ENCODE data around the gene EMCN.
"Not testable (repeated sequence)": the region's sequence is repeated elsewhere in the genome, so short reads cannot be mapped to it uniquely, and the experiment has no call there.

Gene EMCN, protein sequence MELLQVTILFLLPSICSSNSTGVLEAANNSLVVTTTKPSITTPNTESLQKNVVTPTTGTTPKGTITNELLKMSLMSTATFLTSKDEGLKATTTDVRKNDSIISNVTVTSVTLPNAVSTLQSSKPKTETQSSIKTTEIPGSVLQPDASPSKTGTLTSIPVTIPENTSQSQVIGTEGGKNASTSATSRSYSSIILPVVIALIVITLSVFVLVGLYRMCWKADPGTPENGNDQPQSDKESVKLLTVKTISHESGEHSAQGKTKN

GRCh38 chr4:100517864-100518341 lies at the start of gene EMCN:
Gene EMCN, minus strand, starts transcription at chr4:100518022. Its CDS starts 108 bp downstream, at chr4:100517914.
- no peak for DNase-seq

DNA sequence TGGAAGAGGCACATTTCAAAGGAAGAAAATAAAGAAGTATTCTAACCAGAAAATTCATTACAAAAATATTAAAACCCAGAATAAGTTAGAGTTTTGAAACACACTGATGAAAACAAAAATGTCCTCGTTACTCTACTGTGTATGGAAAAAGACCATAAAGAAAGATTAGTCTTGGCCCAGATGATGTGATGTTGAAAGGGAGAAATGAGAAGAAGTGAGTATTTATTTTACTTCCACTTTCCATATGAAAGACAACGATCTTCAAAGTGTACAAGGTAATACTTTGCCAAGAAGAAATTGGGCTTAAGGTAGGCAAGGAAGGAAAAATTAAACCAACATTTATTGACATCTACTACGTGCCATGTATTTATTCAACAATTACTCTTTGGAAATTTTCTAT lies 48.6 kb upstream of the EMCN start:
- no peak for DNase-seq

GRCh38 chr4:100557306-100557705 lies 39.5 kb upstream of the EMCN start:
- DNase-seq, result no peak

DNA sequence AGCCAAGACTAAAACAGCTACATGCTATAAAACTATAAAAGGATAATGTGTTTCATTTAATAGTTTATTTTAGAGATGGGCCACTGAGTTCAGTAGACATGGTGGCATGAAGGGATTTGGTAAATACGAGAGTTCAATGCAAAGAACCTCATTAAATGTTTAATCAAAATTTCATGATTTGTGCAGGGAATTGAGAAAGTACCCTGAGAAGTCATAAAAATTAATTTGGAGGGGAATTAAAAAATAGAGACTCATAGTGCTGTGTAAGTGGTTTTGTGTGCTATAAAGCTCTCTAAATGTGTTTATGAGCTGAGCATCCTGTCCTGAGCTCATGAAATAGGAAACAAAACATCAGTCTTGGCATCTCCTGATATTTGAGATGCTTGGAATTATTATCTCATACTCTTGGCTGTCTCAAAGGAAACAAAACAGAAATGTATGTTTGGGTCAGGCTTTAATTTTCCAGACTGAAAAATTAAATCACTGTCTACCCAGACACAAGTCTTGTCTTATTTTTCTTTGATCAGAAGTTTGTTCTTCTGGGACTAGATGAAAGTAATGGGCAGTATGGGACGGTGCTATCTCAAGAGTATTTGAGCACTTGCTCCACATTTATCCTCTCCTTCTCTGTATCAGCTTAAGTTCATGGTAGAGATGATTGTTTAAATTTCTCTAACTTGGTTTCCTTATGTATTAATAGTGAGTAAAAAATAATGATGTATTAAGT lies 38.0 kb upstream of the EMCN start:
- no peak for DNase-seq

DNA sequence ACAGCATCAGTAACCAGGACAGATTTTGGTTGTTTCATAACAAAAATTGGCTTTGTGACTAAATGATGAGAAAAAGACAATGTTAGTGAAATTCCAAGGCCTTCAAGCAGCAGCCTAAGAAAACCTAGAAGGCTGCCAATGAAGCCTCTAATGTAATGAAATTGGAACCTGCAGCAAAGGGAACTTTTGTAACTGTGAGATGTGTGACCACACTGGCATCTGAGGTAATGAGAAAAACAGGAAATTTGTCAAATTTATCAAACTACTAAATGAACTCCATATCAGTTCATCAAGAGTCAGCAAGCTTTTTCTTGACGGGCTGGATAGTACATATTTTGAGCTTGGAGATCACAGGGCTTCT lies 30.4 kb upstream of the EMCN start:
- no peak for DNase-seq

DNA sequence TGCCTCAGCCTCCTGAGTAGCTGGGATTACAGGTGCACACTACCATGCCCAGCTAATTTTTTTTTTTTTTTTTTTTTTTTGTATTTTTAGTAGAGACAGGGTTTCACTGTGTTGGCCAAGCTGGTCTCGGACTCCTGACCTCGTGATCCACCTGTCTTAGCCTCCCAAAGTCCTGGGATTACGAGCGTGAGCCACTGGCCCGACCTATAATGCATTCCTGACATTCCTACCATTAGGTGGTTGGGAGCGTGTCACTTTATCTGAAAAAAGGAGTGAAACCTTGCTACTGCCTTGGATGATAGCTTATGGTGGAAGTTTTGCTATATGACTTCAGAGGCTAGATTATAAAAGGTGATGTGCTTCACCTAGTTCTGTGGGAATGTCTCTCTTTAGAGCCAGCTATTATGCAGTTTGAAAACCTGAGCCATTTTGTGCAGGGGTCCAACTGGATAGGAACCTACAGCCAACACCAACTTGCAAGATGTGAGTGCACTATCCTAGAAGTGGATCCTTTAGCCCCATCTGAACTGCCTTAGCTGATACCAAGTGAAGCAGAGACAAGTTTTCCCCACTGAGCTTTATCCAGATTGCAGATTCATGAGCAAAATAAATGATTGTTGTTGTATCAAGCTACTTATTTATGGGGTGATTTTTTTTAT lies 29.8 kb upstream of the EMCN start:
- no peak for DNase-seq

- peak in 1 of 3 experiments; percentile 18 for DNase-seq
Observed at GRCh38 chr4:100545427-100545826, 27.6 kb upstream of the EMCN start.

GRCh38 chr4:100540131-100540530 lies 22.3 kb upstream of the EMCN start:
- DNase-seq, result no peak

DNA sequence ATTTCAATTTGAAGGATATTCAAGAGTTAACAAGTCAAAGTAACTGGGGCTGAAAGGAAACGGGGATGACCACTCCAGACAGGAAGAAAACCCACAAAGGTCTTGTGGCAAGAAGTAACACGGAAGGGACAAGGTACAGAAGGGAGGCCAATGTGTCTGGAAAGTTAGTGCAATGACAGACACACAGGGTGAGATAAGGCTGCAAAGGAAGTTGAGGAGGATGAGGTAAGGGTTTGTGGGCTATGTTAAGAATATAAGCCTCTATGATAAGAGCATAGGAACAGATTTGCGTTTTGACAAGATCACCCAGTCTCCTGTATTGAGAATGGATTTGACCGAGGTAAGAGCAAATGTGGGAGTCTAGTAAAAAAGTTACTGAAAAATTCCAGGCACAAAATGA lies 21.9 kb upstream of the EMCN start:
- no peak for DNase-seq

- no peak for DNase-seq
Observed at GRCh38 chr4:100533741-100534140, 15.9 kb upstream of the EMCN start.

GRCh38 chr4:100530161-100530560 lies 12.3 kb upstream of the EMCN start:
- not testable (repeated sequence) for DNase-seq

GRCh38 chr4:100525686-100526085 lies 7.9 kb upstream of the EMCN start:
- no peak for DNase-seq

- no peak for DNase-seq
Observed at GRCh38 chr4:100519205-100519604, 1.4 kb upstream of the EMCN start.

GRCh38 chr4:100516225-100516624 lies 1.6 kb downstream of the EMCN start:
- no peak for DNase-seq

DNA sequence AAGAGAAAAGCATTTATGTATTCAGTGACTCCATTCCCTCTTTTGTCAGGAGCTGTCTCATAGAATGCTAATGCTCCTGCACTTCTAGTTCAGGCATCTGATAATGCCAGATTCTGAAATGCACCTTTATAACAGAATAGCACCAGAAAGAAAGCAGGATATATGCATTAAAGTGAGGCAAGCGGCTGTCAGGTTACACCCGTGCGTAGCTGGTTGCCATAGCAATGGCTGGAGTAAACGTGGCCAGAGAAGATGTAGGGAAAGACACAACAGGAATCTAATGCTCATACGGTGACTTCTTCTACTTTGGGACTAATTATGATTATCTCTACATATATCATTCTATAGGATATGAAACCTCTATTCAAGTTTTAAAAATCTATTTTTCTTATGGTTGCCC lies 5.9 kb downstream of the EMCN start:
- peak in 2 of 3 experiments; percentile 3 to 20 for DNase-seq

GRCh38 chr4:100510551-100510950 lies 7.3 kb downstream of the EMCN start:
- no peak for DNase-seq

GRCh38 chr4:100509386-100509785 lies 8.4 kb downstream of the EMCN start:
- DNase-seq, result no peak

GRCh38 chr4:100508691-100509090 lies 9.1 kb downstream of the EMCN start:
- DNase-seq, result no peak

- DNase-seq, result no peak
Observed at GRCh38 chr4:100504086-100504874, 13.5 kb downstream of the EMCN start.

DNA sequence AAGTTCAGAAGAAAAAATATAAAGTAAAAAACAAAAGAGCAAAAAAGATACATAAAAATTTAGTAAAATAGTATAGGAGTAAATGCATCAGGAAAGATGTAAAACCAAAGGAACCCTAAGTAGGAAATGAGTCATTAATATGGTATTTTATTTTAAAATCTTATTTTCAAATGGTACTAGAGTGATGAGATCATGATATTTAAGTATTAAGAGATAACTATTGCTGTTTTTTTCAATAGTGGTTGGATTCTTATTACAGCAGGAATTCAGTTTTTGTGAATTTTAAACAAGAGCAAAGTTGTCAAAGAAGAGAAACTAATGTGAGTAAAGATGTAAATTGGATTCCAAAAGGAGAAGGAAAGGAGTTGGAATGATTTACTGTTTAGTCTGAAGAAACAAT lies 20.0 kb downstream of the EMCN start:
- DNase-seq, result no peak

- DNase-seq, result no peak
Observed at GRCh38 chr4:100495074-100495473, 22.7 kb downstream of the EMCN start.

DNA sequence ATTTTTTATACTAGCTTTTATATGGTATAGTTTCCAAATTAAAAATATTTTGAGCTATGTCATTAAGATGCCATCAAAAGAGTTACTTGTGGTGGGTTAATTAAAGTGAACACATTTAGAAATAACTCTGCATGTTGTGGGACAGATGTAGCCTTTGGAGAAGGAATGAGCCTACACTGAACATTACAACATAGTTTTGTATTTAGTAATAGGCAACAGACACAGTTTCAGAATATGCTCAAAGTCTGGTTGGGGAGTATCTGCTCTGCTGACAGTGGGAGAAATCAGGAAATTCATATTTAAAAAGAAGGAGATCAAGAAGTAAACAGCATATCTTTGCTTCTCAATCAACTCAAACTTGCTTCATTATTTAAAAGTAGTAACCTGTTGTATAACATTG lies 23.7 kb downstream of the EMCN start:
- no peak for DNase-seq

DNA sequence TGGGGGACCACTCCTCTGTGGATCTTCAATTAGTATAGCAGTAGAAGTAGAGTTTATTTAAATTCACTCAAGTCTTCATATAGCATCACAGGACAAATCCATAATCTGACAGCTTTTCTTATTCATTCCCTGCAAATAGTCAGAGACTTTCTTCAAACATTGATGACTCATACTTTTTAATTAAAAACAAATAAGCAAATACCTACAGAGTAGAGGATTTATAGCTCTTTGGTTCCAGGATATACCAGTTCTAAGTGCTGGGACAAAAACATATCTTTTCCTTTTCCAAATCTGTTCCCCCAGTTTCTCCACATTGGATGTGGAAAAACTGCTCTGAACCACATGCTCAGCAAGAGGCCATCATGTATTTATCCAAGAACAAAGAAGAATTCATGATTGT lies 24.1 kb downstream of the EMCN start:
- DNase-seq, result no peak
